CD4-positive, alpha-beta T cell treated with Interleukin-21 for 1 hour (primary cell): Measurements from ENCODE around the gene SPRED2.

Source experiments
- DNase-seq: peaks from one replicate; pipeline ENCODE4 v3.0.0-alpha.2; 2020

Gene SPRED2

DNA sequence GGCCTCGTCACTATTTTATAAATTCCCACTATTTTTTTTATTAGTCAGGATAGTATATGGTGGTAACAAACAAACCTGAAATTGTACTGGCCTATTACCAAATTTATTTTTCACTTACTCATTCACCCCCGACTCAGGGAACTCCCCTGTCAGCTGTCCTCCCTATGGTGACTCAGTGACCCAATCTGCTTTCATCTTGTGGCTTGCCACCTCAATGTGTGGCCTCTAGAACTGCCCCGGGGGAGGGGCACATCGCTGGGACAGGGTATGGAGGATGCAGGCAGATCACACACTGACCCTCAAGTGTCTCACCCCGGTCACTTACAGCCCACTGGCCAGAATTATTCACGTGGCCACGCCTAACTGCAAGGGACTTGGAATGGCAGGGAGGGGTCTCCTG, 133.2 kb downstream of the SPRED2 start:
- no peak for DNase-seq

DNA sequence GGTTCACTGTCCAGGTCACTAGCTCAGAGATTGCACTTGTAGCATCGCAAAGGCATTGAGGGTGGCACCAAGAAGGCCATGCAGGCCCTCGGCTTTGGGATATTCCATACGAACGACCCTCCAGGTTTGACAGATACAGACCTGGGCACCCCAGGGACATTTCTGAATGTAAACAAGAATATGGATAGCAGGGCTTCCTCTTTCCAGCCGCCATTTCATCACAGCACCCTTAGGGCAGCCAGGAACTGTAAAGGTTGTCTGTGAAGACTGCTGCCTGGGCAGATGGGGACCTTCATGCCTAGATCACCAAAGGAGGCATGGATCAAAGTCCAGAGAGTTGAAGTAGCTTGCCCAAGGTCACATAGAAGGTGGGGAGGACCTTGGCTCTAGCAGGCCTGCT, 134.3 kb downstream of the SPRED2 start:
- no peak for DNase-seq

GRCh38 chr2:65297544-65297943, 134.9 kb downstream of the SPRED2 start:
- no peak for DNase-seq

- DNase-seq, result no peak
These were observed 135.4 kb downstream of the SPRED2 start for GRCh38 chr2:65296971-65297370.

DNA sequence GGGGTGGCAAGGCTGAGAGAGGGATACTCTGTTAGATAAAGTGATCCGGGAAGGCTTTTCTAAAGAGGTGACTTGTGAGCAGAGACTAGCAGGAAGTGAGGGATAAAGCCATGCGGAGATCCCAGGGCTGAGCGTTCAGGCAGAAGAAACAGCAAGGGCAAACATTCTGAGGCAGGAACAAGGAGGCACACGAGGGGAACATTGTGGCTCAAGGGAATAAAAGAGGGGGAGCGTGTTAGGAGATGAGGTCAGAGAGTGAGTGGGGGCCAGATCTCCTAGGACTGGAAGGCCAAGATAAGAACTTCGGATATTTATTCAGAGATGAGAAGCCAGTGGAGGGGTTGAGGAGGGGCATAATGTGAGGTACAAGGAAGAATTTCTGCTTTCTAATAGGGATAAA, 137.7 kb downstream of the SPRED2 start:
- no peak for DNase-seq

DNA sequence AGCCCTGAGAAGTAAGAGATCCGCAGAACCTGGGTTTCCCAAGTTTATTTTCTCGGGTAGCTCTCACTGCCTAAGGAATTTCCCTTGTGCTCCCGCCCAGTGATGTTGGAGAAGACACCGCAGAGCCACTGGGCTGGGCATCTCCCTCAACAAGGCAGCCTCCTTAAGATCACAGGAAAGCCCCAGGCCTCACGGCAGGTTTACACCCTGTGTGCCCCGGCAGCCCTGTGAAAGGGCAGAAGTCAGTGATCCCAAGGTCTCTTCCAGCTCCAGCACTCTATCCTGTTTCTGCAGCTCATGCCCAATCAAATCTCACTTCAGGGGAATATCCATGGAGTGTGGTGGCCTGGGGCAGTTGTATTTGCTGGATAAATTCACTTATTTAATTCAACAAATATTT, 138.3 kb downstream of the SPRED2 start:
- DNase-seq, result no peak

DNA sequence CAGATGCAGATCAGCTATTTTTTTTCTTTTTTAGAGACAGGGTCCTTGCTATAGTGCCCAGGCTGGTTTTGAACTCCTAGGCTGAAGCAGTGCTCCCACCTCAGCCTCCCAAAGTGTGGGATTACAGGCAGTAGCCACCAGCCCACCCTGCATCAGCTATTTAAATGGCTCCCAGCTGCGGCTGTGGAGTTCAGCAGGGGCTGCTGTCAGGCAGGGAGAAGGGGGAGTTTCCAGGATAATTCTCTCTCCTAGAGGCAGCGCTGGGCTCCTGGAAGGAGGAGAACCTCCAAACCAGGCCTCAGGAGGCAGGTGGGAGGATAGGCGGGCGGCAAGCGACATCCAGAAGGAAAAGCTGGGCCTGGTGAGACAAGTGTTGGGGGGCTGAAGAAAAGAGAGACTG, 139.0 kb downstream of the SPRED2 start:
- no peak for DNase-seq

- DNase-seq, result no peak
These were observed 139.9 kb downstream of the SPRED2 start for GRCh38 chr2:65292461-65293011.

- no peak for DNase-seq
These were observed 140.3 kb downstream of the SPRED2 start for GRCh38 chr2:65292106-65292400.

DNA sequence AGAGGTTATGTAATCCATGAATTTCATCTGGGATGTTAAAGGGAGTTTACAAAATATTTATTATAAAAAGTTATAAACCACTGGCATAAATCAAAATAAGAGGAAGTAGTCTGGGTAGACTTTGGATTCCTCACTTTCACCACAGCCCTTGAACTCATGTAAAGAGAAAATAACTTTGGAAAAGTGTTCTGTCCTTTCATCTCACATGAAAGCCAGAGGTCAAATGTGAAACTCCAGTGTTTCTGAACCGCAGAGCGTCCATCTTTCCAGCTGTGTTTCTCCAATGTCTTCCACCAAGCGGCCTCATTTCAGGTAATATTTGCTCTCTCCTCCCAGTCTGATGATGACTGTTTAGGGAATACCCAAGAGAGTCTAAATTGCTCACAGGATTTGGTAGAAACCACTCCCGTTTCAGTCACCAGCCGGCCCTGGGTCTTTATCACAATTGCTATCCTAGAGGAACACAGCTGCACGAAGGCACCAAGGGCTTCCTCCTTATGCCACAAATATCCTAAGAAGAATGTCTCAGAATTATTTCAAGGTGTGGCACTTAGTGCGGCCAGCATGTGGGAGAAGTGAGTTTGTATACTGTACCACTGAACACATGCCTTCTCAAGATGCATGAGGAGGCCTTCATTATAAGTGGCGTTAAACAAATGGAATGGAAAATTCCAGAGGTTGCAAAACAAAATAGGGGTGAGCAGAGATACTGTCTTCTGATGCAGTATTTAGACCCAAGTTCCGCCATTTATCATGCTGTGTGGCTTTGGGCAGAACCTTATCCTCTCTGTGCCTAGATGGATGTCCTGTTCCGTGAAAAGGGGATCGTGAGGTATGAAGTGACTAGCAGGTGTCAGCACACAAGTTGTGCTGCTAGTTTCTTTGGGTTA, 140.9 kb downstream of the SPRED2 start:
- no peak for DNase-seq

DNA sequence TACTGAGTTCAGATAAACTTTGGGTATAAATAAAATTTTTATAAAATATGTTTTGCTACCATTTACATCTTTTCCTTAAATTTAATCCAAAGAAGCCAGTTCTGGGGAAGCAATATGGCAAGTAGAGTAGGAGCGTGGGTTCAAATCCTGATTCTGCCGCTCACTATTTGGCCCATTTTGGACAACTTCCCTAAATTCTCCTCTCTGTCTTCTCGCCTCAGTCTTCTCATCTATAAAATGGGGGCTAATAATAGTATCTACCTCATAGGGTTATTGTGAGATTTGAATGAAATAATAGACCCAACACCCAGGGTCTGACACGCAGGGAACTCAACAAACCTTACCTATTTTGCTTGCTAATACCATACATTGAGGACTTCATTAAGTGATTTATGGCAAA, 145.0 kb downstream of the SPRED2 start:
- DNase-seq, result no peak

GRCh38 chr2:65282477-65283053, 149.8 kb downstream of the SPRED2 start:
- no peak for DNase-seq

DNA sequence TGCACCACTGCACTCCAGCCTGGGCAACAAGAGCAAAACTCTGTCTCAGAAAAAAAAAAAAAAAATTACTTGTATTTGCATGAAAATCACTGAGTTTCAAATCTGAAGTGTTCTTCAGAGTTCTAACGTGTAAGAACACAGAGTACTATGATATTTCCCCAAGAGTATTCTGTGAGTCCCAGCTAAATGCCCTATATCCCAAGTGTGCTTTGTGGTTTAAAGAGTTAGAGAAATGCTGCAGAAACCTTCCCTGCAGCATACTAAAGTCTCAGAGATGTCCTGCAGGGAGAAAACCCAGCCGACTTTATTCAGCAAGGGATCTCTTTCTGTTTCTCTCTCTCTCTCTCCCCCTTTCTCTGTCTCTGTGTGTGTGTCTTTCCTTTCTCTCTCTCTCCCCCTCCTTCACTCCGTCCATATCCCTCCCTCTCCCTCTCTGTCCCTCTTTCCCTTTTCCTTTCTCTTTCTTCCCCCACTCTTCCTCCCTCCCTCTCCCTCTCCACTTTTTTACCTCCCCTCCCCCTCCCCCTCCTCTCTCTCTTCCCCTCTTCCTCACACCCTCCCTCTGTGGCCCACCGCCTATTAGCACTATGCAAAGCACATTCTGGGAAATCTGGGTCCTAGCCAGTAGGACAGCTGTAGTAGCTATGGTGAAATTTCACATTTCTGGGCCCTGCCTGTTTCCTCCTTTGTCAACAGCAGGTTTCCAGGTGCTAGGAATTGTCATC, 150.6 kb downstream of the SPRED2 start:
- no peak for DNase-seq

GRCh38 chr2:65279756-65280155, 152.6 kb downstream of the SPRED2 start:
- no peak for DNase-seq

- no peak for DNase-seq
These were observed 153.8 kb downstream of the SPRED2 start for GRCh38 chr2:65278531-65278981.

GRCh38 chr2:65277791-65278483, 154.5 kb downstream of the SPRED2 start:
- DNase-seq, result no peak

GRCh38 chr2:65277118-65277517, 155.3 kb downstream of the SPRED2 start:
- no peak for DNase-seq

GRCh38 chr2:65276609-65277008, 155.8 kb downstream of the SPRED2 start:
- no peak for DNase-seq

GRCh38 chr2:65275141-65275915, 157.1 kb downstream of the SPRED2 start:
- no peak for DNase-seq

DNA sequence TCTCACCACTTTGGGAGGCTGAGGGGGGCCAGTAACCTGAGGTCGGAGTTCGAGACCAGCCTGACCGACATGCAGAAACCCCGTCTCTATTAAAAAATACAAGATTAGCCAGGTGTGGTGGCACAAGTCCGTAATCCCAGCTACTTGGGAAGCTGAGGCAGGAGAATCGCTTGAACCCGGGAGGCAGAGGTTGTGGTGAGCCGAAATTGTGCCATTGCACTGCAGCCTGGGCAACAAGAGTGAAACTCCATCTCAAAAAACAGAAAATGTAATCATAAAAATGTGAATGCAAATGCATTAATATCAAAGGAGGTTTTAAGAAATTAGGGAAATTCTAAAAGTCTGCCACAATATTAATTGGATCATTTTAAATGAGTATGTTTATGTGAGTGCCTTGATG, 159.1 kb downstream of the SPRED2 start:
- DNase-seq, result no peak

DNA sequence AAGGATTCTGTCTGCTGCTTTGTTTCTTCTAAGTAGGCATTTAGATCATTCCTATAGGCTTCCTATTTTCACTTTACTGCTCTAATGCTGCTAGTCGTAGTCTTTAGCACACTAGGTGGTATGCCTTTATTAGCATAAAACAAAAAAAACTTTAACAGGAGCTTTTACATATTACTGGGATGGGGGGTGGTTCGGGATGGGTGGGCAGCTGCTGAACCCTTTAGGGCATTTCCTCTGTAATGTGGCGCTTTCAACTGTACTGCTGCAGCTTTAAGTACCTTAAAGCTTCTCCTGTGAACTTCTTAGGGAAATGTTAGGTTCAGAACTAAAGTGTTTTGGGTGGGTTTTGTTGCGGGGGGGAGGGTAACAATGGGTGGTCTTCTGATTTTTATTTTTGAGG, 163.4 kb downstream of the SPRED2 start:
- DNase-seq, result no peak

DNA sequence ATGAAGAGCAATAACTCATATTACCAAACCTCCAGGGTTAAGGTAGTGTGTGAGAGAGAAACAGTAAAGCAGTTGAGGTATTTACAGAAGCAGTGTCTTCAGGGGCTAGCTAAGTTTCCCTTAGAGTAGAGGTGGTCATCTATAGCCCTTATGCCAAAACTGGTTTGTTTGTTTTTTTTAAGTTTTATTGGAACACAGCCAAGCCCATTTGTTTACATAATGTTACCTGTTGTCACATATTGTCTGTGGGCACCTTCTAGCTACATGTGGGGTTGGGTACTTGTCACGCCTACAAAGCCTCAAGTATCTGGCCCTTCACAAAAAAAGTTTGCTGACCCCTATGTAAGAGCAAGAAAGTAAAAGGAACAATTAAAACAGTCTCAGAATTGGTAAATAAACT, 165.4 kb downstream of the SPRED2 start:
- DNase-seq, result no peak
